ENCODE data around the gene KIAA0586. TPM values are rescaled to one million over a fixed set of nuclear protein-coding genes. Genes with fewer than 3 reads are reported as not detected.

KIAA0586 gene
- total RNA-seq, 1 experiment from 2014 or later: 25.7 TPM

GRCh38 chr14:58501214-58501816 lies 73.8 kb downstream of the KIAA0586 start:
- RAD21 ChIA-PET (ENCODE audit: low non-redundant PET in 1 of 2, low total read pairs in 2 of 2, uncharacterized antibody in 2 of 2, unreplicated experiment in 2 of 2): interaction anchor here (1.0 to 1.3 kb wide), 8 partner anchors 135 to 943 kb away, joined by 3 to 6 read pairs (median 4); no protein-coding TSS in a partner anchor
- intact Hi-C loops (cut with micrococcal nuclease): loop anchor here (1.0 to 10.0 kb wide), 5 partner anchors 139 to 943 kb away; no protein-coding TSS in a partner anchor
- H3K27ac ChIP-seq (ENCODE audit: low read depth, low read length): no peak overlapping the region
- no TSS peak for BruUV-seq (replicated peaks)
- no peak overlapping the region for H3K4me3 ChIP-seq (replicated peaks in 1 of 2; ENCODE audit: low read depth in 1 of 2, low read length in 2 of 2)
- peak; percentile 73 for ATAC-seq
- H3K36me3 ChIP-seq (ENCODE audit: control insufficient read depth in 1 of 2, insufficient read depth in 2 of 2, low read length in 2 of 2): no peaks in the 10 kb centered on the region; a peak in 1 of 4 replicates
- H2AFZ ChIP-seq (ENCODE audit: low read depth, low read length, poor library complexity, severe bottlenecking): no peak overlapping the region
- no peak overlapping the region for H3K4me2 ChIP-seq (ENCODE audit: low read length)
- H3K9ac ChIP-seq (ENCODE audit: low read length): no peak overlapping the region
- no peaks in the 10 kb centered on the region for H3K4me1 ChIP-seq (ENCODE audit: control insufficient read depth in 1 of 2, insufficient read depth in 2 of 2, low read length in 2 of 2)
- POLR2A ChIA-PET: no interaction called here
- CTCF ChIA-PET: interaction anchor here (0.6 to 3.1 kb wide), 34 partner anchors 10 to 1683 kb away, joined by 3 to 30 read pairs (median 4); partner anchors contain the start of gene DACT1
- no peak for TF ChIP-seq ZBTB33 (IDR thresholded peaks at IDR 0.05; ENCODE audit: extremely low read depth, insufficient replicate concordance, low read length)
- peak; percentile 80 for TF ChIP-seq RAD21 (IDR thresholded peaks at IDR 0.05; ENCODE audit: low read depth)
- peak; percentile 59 to 90 (median 80); a peak in 5 of 6 replicates for TF ChIP-seq CTCF (IDR thresholded peaks at IDR 0.05 in 2 of 3, conservative IDR thresholded peaks at IDR 0.05 in 1 of 3; ENCODE audit: borderline replicate concordance in 1 of 3, insufficient read depth in 1 of 3, low read depth in 2 of 3, low read length in 2 of 3)
- no peak for TF ChIP-seq YY1 (IDR thresholded peaks at IDR 0.05; ENCODE audit: extremely low read depth, insufficient replicate concordance, low read depth, low read length)
- TF ChIP-seq POLR2A (IDR thresholded peaks at IDR 0.05; ENCODE audit: borderline replicate concordance, extremely low read depth, insufficient read depth, insufficient read length): no peak
- TF ChIP-seq SIN3A (IDR thresholded peaks at IDR 0.05; ENCODE audit: low read depth): no peak
- H3K27me3 ChIP-seq (ENCODE audit: insufficient read depth, low read length): no peaks in the 10 kb centered on the region
- H3K9me2 ChIP-seq (ENCODE audit: insufficient read depth): no peaks in the 10 kb centered on the region
- H3K79me2 ChIP-seq (ENCODE audit: insufficient read depth, low read length): no peaks in the 10 kb centered on the region
- H3K9me3 ChIP-seq (ENCODE audit: control insufficient read depth in 1 of 2, insufficient read depth in 1 of 2, low read depth in 1 of 2, low read length in 2 of 2): no peaks in the 10 kb centered on the region
- DNase-seq (ENCODE audit: low read depth, low spot score): peak; percentile 54
- no peaks in the 10 kb centered on the region for H4K20me1 ChIP-seq (ENCODE audit: insufficient read depth)

Measured in HCT116 (cell line).